HepG2 (cell line): Measurements from ENCODE around the gene THADA. TPM values are rescaled to one million over a fixed set of nuclear protein-coding genes. Genes with fewer than 3 reads are reported as not detected.

Experiments used
- ATAC-seq: fragments of 200-7000 bp; cut with Tn5 transposase; 3 replicates; pipeline ENCODE4 v1.9.1; 2020; ENCODE audit warnings: mild to moderate bottlenecking, moderate library complexity
- BruUV-seq: library from RNA; stranded (reverse); fragments of 400-500 nt; replicated peaks from 2 replicates; lab custom pipeline; 2021; lab: Mats Ljungman, UMichigan
- CTCF ChIA-PET: fragments of 300-600 bp; formaldehyde crosslinking; extraction: SDS; loops from one replicate; lab custom pipeline; 2021; ENCODE audit warnings: low total read pairs, inconsistent platforms, low intra/inter-chr PET ratio; lab: Yijun Ruan, JAX
- POLR2A ChIA-PET: fragments of 350-600 bp; sonication (Branson Sonifier 250); formaldehyde crosslinking; loops from one replicate; lab custom pipeline; 2020; ENCODE audit warnings: antibody characterized with exemption, inconsistent platforms; lab: Yijun Ruan, JAX
- DNase-seq: peaks from one replicate; pipeline ENCODE4 v3.0.0-alpha.2; 2015; ENCODE audit warnings: low spot score
- FAIRE-seq: peaks from 3 replicates; lab custom pipeline; 2011; peaks lifted over from hg19 to GRCh38; lab: Jason Lieb, UNC
- H2AFZ ChIP-seq: one replicate; pipeline ENCODE4 v1.6.1; 2011; ENCODE audit warnings: low read length, inconsistent platforms
- H3K27ac ChIP-seq: fragments of 300-600 bp; 3 replicates; pipeline ENCODE4 v1.8.0; 2011; ENCODE audit warnings: mixed run types, mild to moderate bottlenecking, mixed read lengths, low read length, inconsistent platforms; ENCODE audit not compliant: insufficient read depth; ENCODE audit errors: extremely low read length
- H3K27me3 ChIP-seq, 2 experiments: fragments of 200-600 bp in 1 of 2; 2 replicates in 1 of 2; 3 replicates in 1 of 2; pipeline versions ENCODE4 v1.6.0 to v1.8.0; 2011; ENCODE audit warnings: low read length in 2 of 2, mild to moderate bottlenecking in 2 of 2, moderate library complexity in 2 of 2, inconsistent platforms in 1 of 2; ENCODE audit not compliant: insufficient read depth in 2 of 2, control insufficient read depth in 1 of 2
- H3K36me3 ChIP-seq, 2 experiments: fragments of 200-600 bp in 1 of 2; replicated peaks in 1 of 2; 2 replicates in 1 of 2; 3 replicates in 1 of 2; pipeline versions ENCODE4 v1.5.1 to v1.8.0; 2011; ENCODE audit warnings: low read length in 2 of 2, inconsistent platforms in 1 of 2; ENCODE audit not compliant: insufficient read depth in 2 of 2, control insufficient read depth in 1 of 2
- H3K4me1 ChIP-seq: 2 replicates; pipeline ENCODE4 v1.5.1; 2012; ENCODE audit warnings: low read length, inconsistent platforms; ENCODE audit not compliant: insufficient read depth
- H3K4me2 ChIP-seq: 2 replicates; pipeline ENCODE4 v1.6.0; 2011; ENCODE audit warnings: low read depth, low read length, inconsistent platforms
- H3K4me3 ChIP-seq, 3 experiments: fragments of 200-600 bp in 1 of 3; sonication (generic), shearing (Covaris generic) in 1 of 3; replicated peaks in 1 of 3; 2 replicates each; pipeline ENCODE4 v1.5.1; 2011 to 2016; ENCODE audit warnings: low read length in 3 of 3, inconsistent platforms in 2 of 3, low read depth in 2 of 3, mild to moderate bottlenecking in 2 of 3, control low read depth in 1 of 3, mixed read lengths in 1 of 3; ENCODE audit not compliant: insufficient read depth in 1 of 3
- H3K79me2 ChIP-seq: one replicate; pipeline ENCODE4 v1.6.1; 2011; ENCODE audit warnings: low read length, inconsistent platforms; ENCODE audit not compliant: insufficient read depth
- H3K9ac ChIP-seq: 2 replicates; pipeline ENCODE4 v1.6.0; 2011; ENCODE audit warnings: mild to moderate bottlenecking, low read depth, low read length, inconsistent platforms; ENCODE audit not compliant: insufficient read depth
- H3K9me3 ChIP-seq: 2 replicates; pipeline ENCODE4 v1.5.1; 2012; ENCODE audit warnings: mild to moderate bottlenecking, low read length
- H4K20me1 ChIP-seq: 2 replicates; pipeline ENCODE4 v1.6.0; 2011; ENCODE audit warnings: inconsistent platforms, mild to moderate bottlenecking, low read length, moderate library complexity; ENCODE audit not compliant: insufficient read depth
- ARNT ChIP-seq: fragments of 450-650 bp; IDR thresholded peaks from 2 replicates; pipeline ENCODE4 v1.6.1; 2017
- BCLAF1 ChIP-seq: fragments of 450-650 bp; IDR thresholded peaks from 2 replicates; pipeline ENCODE4 v1.6.1; 2017; ENCODE audit warnings: mild to moderate bottlenecking
- GLMP ChIP-seq: sonication (generic); formaldehyde crosslinking; IDR thresholded peaks from 2 replicates; pipeline ENCODE4 v1.9.0; 2021; ENCODE audit warnings: missing genetic modification reagents, mild to moderate bottlenecking, borderline replicate concordance
- MEIS2 ChIP-seq: sonication (generic); formaldehyde crosslinking; IDR thresholded peaks from 2 replicates; pipeline ENCODE4 v1.9.0; 2021; ENCODE audit warnings: mild to moderate bottlenecking, missing genetic modification reagents
- NBN ChIP-seq: fragments of 450-650 bp; conservative IDR thresholded peaks from 2 replicates; pipeline ENCODE4 v1.6.1; 2017
- NR1H2 ChIP-seq: sonication (generic); formaldehyde crosslinking; IDR thresholded peaks from 2 replicates; pipeline ENCODE4 v1.8.1; 2022; ENCODE audit warnings: low read depth, missing genetic modification reagents, borderline replicate concordance
- POLR2AphosphoS2 ChIP-seq: IDR thresholded peaks from 2 replicates; pipeline ENCODE4 v1.6.1; 2011; ENCODE audit warnings: low read depth, low read length, improper control_type of control experiment
- PRPF4 ChIP-seq: fragments of 200-400 bp; formaldehyde crosslinking; IDR thresholded peaks from 2 replicates; pipeline ENCODE4 v1.6.1; 2016; ENCODE audit warnings: low read length, low read depth; ENCODE audit not compliant: poor library complexity, severe bottlenecking
- RFX5 ChIP-seq: IDR thresholded peaks from 2 replicates; pipeline ENCODE4 v1.6.1; 2011; ENCODE audit warnings: low read depth, low read length, improper control_type of control experiment
- SOX13 ChIP-seq, 3 experiments: fragments of 450-650 bp in 1 of 3; sonication (generic) in 1 of 3; formaldehyde crosslinking in 1 of 3; IDR thresholded peaks in 2 of 3; conservative IDR thresholded peaks in 1 of 3; 2 replicates each; pipeline versions ENCODE4 v1.5.0 to v1.6.1; 2016 to 2020; ENCODE audit warnings: antibody characterized with exemption in 1 of 3, mild to moderate bottlenecking in 1 of 3, missing compliant biosample characterization in 1 of 3, missing genetic modification reagents in 1 of 3, moderate library complexity in 1 of 3
- SOX5 ChIP-seq: IDR thresholded peaks from 2 replicates; pipeline ENCODE4 v1.6.1; 2016; ENCODE audit warnings: borderline replicate concordance
- ZNF280B ChIP-seq: sonication (generic); formaldehyde crosslinking; IDR thresholded peaks from 2 replicates; pipeline ENCODE4 v1.5.0; 2020; ENCODE audit warnings: missing genetic modification reagents, mild to moderate bottlenecking, borderline replicate concordance
- ZNF7 ChIP-seq: IDR thresholded peaks from 2 replicates; pipeline ENCODE4 v1.6.1; 2016; ENCODE audit warnings: missing biosample characterization, missing genetic modification reagents
- ZNF749 ChIP-seq: sonication (generic); formaldehyde crosslinking; IDR thresholded peaks from 2 replicates; pipeline ENCODE4 v1.8.0; 2022; ENCODE audit warnings: mild to moderate bottlenecking, missing genetic modification reagents, moderate library complexity, borderline replicate concordance
- WGBS: methylation state at CpG from one replicate; pipeline ENCODE4 v1.1.6; 2017; ENCODE audit warnings: low lambda C conversion rate; 5-methylcytosine and 5-hydroxymethylcytosine counted together
- in situ Hi-C: cut with HindIII; loops from 2 replicates; pipeline ENCODE4 v1.10.0; 2017; ENCODE audit warnings: low pct_unique_long_range_greater_than_20kb; ENCODE audit not compliant: extremely low pct_ligation_motif_present
- intact Hi-C: fragments of 100-400 bp; cut with micrococcal nuclease; formaldehyde crosslinking; loops from one replicate; pipeline ENCODE4 v1.10.0; 2022; ENCODE audit not compliant: unreplicated experiment
- polyA plus RNA-seq, 8 experiments: library from polyadenylated mRNA; depleted of rRNA in 3 of 8; stranded (reverse) in 7 of 8; unstranded in 1 of 8; fragments of >200 nt; fragmentation: Illumina TruSeq in 4 of 8; extraction: Trizol in 4 of 8; gene quantifications; 2 replicates each; pipeline versions ENCODE4 v1.2.1 to v1.2.3, GENCODE V29; 2011 to 2016; ENCODE audit warnings: low read depth in 4 of 8, missing spikeins in 1 of 8, mixed read lengths in 1 of 8; ENCODE audit not compliant: insufficient read depth in 1 of 8
- total RNA-seq, 5 experiments: library from RNA; depleted of rRNA; stranded (reverse); fragments of >200 nt; fragmentation: Illumina TruSeq; extraction: Trizol; gene quantifications; 2 replicates each; pipeline ENCODE4 v1.2.3, GENCODE V29; 2016; ENCODE audit warnings: low read depth in 1 of 5
- TF ChIP-seq, protein P1 (sequence below): IDR thresholded peaks from 2 replicates; pipeline ENCODE4 v1.6.1; 2018; ENCODE audit warnings: missing genetic modification reagents, mild to moderate bottlenecking, missing compliant biosample characterization

THADA gene
- total and polyA plus RNA-seq, 2 of the 13 experiments (the other 11 are each of a cell fraction or from before 2014, with no cell fraction given): 12.7 to 21.7 TPM

GRCh38 chr2:43412114-43412753, 183.6 kb downstream of the THADA start (continued):
- no peak for TF ChIP-seq NBN

- ChIA-PET CTCF (no interaction called here), POLR2A (interaction anchor here (0.6 kb wide), 2 partner anchors 20 to 210 kb away, joined by 4 read pairs; no protein-coding TSS in a partner anchor)
- H3K36me3 ChIP-seq: no peaks in the 10 kb centered on the region
- H4K20me1 ChIP-seq: no peaks in the 10 kb centered on the region
- no peaks in the 10 kb centered on the region for H3K79me2 ChIP-seq
- ATAC-seq: no peak
- H3K4me1 ChIP-seq: peaks cover 47% of the 10 kb centered on the region
- H3K9me3 ChIP-seq: no peaks in the 10 kb centered on the region
- no peak for FAIRE-seq
- in situ Hi-C loops: no loop called here
- H3K9ac ChIP-seq: no peak overlapping the region
- H3K4me2 ChIP-seq: no peak overlapping the region
- H3K27me3 ChIP-seq: no peaks in the 10 kb centered on the region
- H3K4me3 ChIP-seq: no peak overlapping the region
- H3K27ac ChIP-seq: no peak overlapping the region
- peak; percentile 25 for DNase-seq
- no TSS peak for BruUV-seq
- intact Hi-C loops: no loop called here
- 67% methylated on average over 6 of the region's 6 CpGs for WGBS
- no peak overlapping the region for H2AFZ ChIP-seq
- no peak for TF ChIP-seq SOX13 (IDR thresholded peaks at IDR 0.05)
- TF ChIP-seq SOX13 (CRISPR knock-in tag; conservative IDR thresholded peaks at IDR 0.05 in 1 of 2, IDR thresholded peaks at IDR 0.05 in 1 of 2): peak in 1 of 2 experiments; percentile 30; a peak in 1 of 4 replicates
- TF ChIP-seq ZNF7 (CRISPR knock-in tag): peak; percentile 98
- peak; percentile 36; the same call in 1 of the 2 replicates for TF ChIP-seq SOX5 (CRISPR knock-in tag)
- no peak for TF ChIP-seq ZNF280B (CRISPR knock-in tag)
- TF ChIP-seq NR1H2 (CRISPR knock-in tag): no peak
- TF ChIP-seq PRPF4: no peak
- TF ChIP-seq ZNF749: no peak
- no peak for TF ChIP-seq ARNT
- TF ChIP-seq RFX5: no peak
- no peak for TF ChIP-seq BCLAF1
- no peak for TF ChIP-seq GLMP (CRISPR knock-in tag)
- TF ChIP-seq POLR2AphosphoS2: no peak
- TF ChIP-seq, protein P1, sequence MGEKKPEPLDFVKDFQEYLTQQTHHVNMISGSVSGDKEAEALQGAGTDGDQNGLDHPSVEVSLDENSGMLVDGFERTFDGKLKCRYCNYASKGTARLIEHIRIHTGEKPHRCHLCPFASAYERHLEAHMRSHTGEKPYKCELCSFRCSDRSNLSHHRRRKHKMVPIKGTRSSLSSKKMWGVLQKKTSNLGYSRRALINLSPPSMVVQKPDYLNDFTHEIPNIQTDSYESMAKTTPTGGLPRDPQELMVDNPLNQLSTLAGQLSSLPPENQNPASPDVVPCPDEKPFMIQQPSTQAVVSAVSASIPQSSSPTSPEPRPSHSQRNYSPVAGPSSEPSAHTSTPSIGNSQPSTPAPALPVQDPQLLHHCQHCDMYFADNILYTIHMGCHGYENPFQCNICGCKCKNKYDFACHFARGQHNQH (CRISPR knock-in tag): no peak
- TF ChIP-seq MEIS2: no peak
Observed at GRCh38 chr2:43410055-43410604, 185.7 kb downstream of the THADA start.
